H9 (cell line): Measurements from ENCODE around the gene CCDC191. TPM values are rescaled to one million over a fixed set of nuclear protein-coding genes. Genes with fewer than 3 reads are reported as not detected.

Experiments used
- DNase-seq: peaks from one replicate; pipeline ENCODE4 v3.0.0-alpha.2; 2017
- H2AFZ ChIP-seq: one replicate; pipeline ENCODE4 v1.6.1; 2013; ENCODE audit warnings: mild to moderate bottlenecking, low read length, control low read depth, moderate library complexity
- H2AK5ac ChIP-seq: 2 replicates; pipeline ENCODE4 v1.6.1; 2013; ENCODE audit warnings: low read length, control low read depth, mixed read lengths; ENCODE audit not compliant: insufficient read length
- H2BK120ac ChIP-seq: one replicate; pipeline ENCODE4 v1.6.1; 2013; ENCODE audit warnings: low read depth, mild to moderate bottlenecking, low read length, control low read depth, inconsistent platforms; ENCODE audit not compliant: poor library complexity, severe bottlenecking
- H2BK12ac ChIP-seq: 2 replicates; pipeline ENCODE4 v1.6.1; 2013; ENCODE audit warnings: low read length, control low read depth, mixed read lengths, low read depth; ENCODE audit not compliant: insufficient read length
- H2BK15ac ChIP-seq: 2 replicates; pipeline ENCODE4 v1.6.1; 2013; ENCODE audit warnings: low read depth, low read length, control low read depth
- H2BK20ac ChIP-seq: one replicate; pipeline ENCODE4 v1.6.1; 2013; ENCODE audit warnings: low read depth, mild to moderate bottlenecking, low read length, control low read depth, inconsistent platforms; ENCODE audit not compliant: poor library complexity, severe bottlenecking
- H2BK5ac ChIP-seq: 2 replicates; pipeline ENCODE4 v1.6.1; 2013; ENCODE audit warnings: low read length, control low read depth, mixed read lengths; ENCODE audit not compliant: insufficient read length
- H3K14ac ChIP-seq: 2 replicates; pipeline ENCODE4 v1.6.1; 2013; ENCODE audit warnings: low read length, control low read depth; ENCODE audit not compliant: insufficient read depth
- H3K18ac ChIP-seq: 2 replicates; pipeline ENCODE4 v1.6.1; 2013; ENCODE audit warnings: low read depth, mild to moderate bottlenecking, mixed read lengths, low read length, control low read depth; ENCODE audit not compliant: insufficient read length
- H3K23ac ChIP-seq: 2 replicates; pipeline ENCODE4 v1.6.1; 2013; ENCODE audit warnings: low read length, control low read depth, mixed read lengths, low read depth; ENCODE audit not compliant: insufficient read length
- H3K23me2 ChIP-seq: 2 replicates; pipeline ENCODE4 v1.6.1; 2013; ENCODE audit warnings: low read depth, mild to moderate bottlenecking, mixed read lengths, low read length, control low read depth; ENCODE audit not compliant: insufficient read length, poor library complexity, severe bottlenecking
- H3K27ac ChIP-seq: 2 replicates; pipeline ENCODE4 v1.5.1; 2013; ENCODE audit warnings: low read length, control low read depth, mixed read lengths, low read depth; ENCODE audit not compliant: insufficient read length
- H3K27me3 ChIP-seq: 2 replicates; pipeline ENCODE4 v1.6.1; 2013; ENCODE audit warnings: low read length, control low read depth, inconsistent platforms; ENCODE audit not compliant: insufficient read depth
- H3K4ac ChIP-seq: 2 replicates; pipeline ENCODE4 v1.6.1; 2013; ENCODE audit warnings: low read depth, mild to moderate bottlenecking, control low read depth, inconsistent platforms, low read length, moderate library complexity
- H3K4me1 ChIP-seq: 2 replicates; pipeline ENCODE4 v1.6.1; 2013; ENCODE audit warnings: low read length, control low read depth, inconsistent platforms; ENCODE audit not compliant: insufficient read depth
- H3K4me2 ChIP-seq: 2 replicates; pipeline ENCODE4 v1.6.1; 2013; ENCODE audit warnings: low read length, control low read depth, mixed read lengths; ENCODE audit not compliant: insufficient read length, insufficient read depth
- H3K56ac ChIP-seq: 2 replicates; pipeline ENCODE4 v1.6.1; 2013; ENCODE audit warnings: low read depth, mild to moderate bottlenecking, mixed read lengths, low read length, control low read depth; ENCODE audit not compliant: insufficient read length
- H3K79me1 ChIP-seq: 2 replicates; pipeline ENCODE4 v1.6.1; 2013; ENCODE audit warnings: low read depth, mild to moderate bottlenecking, moderate library complexity, low read length, control low read depth, inconsistent platforms; ENCODE audit not compliant: insufficient read depth, poor library complexity, severe bottlenecking
- H3K79me2 ChIP-seq: 2 replicates; pipeline ENCODE4 v1.6.1; 2013; ENCODE audit warnings: low read length, control low read depth, inconsistent platforms; ENCODE audit not compliant: insufficient read depth
- H3K9ac ChIP-seq: 2 replicates; pipeline ENCODE4 v1.6.1; 2013; ENCODE audit warnings: low read length, control low read depth, mixed read lengths; ENCODE audit not compliant: insufficient read length; ENCODE audit errors: extremely low read depth
- H3K9me3 ChIP-seq: one replicate; pipeline ENCODE4 v1.6.1; 2013; ENCODE audit warnings: low read depth, low read length, inconsistent platforms; ENCODE audit not compliant: control insufficient read depth
- H3T11ph ChIP-seq: one replicate; pipeline ENCODE4 v1.6.1; 2013; ENCODE audit warnings: mild to moderate bottlenecking, low read length, control low read depth, inconsistent platforms
- H4K20me1 ChIP-seq: one replicate; pipeline ENCODE4 v1.6.1; 2013; ENCODE audit not compliant: control insufficient read depth, insufficient read length, insufficient read depth
- H4K5ac ChIP-seq: 2 replicates; pipeline ENCODE4 v1.6.1; 2013; ENCODE audit warnings: low read depth, mild to moderate bottlenecking, mixed read lengths, low read length, control low read depth; ENCODE audit not compliant: insufficient read length
- H4K8ac ChIP-seq: replicated peaks from 2 replicates; pipeline ENCODE4 v1.6.1; 2013; ENCODE audit warnings: low read length, control low read depth, mixed read lengths, low read depth; ENCODE audit not compliant: insufficient read length
- H4K91ac ChIP-seq: 2 replicates; pipeline ENCODE4 v1.6.1; 2013; ENCODE audit warnings: low read depth, mild to moderate bottlenecking, moderate library complexity, mixed read lengths, low read length, control low read depth; ENCODE audit not compliant: insufficient read length
- H3K27ac Mint-ChIP-seq, 3 experiments: 2 replicates in 2 of 3; 3 replicates in 1 of 3; pipeline ENCODE4 v1.8.0; 2020 to 2021; ENCODE audit warnings: mixed read lengths in 3 of 3, mild to moderate bottlenecking in 1 of 3, moderate library complexity in 1 of 3
- H3K27me3 Mint-ChIP-seq: 2 replicates; pipeline ENCODE4 v1.8.0; 2021; ENCODE audit warnings: low read depth, mild to moderate bottlenecking, moderate library complexity, mixed read lengths
- H3K36me3 Mint-ChIP-seq, 3 experiments: 2 replicates in 2 of 3; 3 replicates in 1 of 3; pipeline ENCODE4 v1.8.0; 2020 to 2021; ENCODE audit warnings: low read depth in 3 of 3, mixed read lengths in 3 of 3; ENCODE audit not compliant: insufficient read depth in 1 of 3
- H3K4me1 Mint-ChIP-seq, 2 experiments: 2 replicates each; pipeline ENCODE4 v1.8.0; 2020; ENCODE audit warnings: mixed read lengths in 2 of 2
- H3K4me3 Mint-ChIP-seq, 2 experiments: 2 replicates in 1 of 2; 3 replicates in 1 of 2; pipeline ENCODE4 v1.8.0; 2020 to 2021; ENCODE audit warnings: mild to moderate bottlenecking in 2 of 2, mixed read lengths in 2 of 2, moderate library complexity in 1 of 2
- H3K9me3 Mint-ChIP-seq, 2 experiments: 2 replicates in 1 of 2; 3 replicates in 1 of 2; pipeline ENCODE4 v1.8.0; 2020; ENCODE audit warnings: mild to moderate bottlenecking in 2 of 2, mixed read lengths in 2 of 2, moderate library complexity in 1 of 2
- CTCF ChIP-seq: fragments of 200-600 bp; sonication (generic); conservative IDR thresholded peaks from 3 replicates; pipeline ENCODE4 v1.8.0; 2021; ENCODE audit warnings: antibody characterized with exemption, mild to moderate bottlenecking
- WGBS: extraction: QIAGEN DNeasy Blood & Tissue Kit; methylation state at CpG from one replicate; pipeline ENCODE4 v1.1.7; 2013; ENCODE audit warnings: missing lambda C conversion rate, low lambda C conversion rate, mixed read lengths; ENCODE audit not compliant: insufficient read length; ENCODE audit errors: extremely low coverage; 5-methylcytosine and 5-hydroxymethylcytosine counted together
- long read RNA-seq: library from polyadenylated mRNA; unstranded; transcript quantifications from one replicate; pipeline ENCODE4 v2.0.0, GENCODE V29; 2020
- total RNA-seq: library from RNA; stranded (reverse); gene quantifications from 2 replicates; pipeline ENCODE4 v1.2.1, GENCODE V29; 2021

CCDC191 gene
- 0.68 and 0.81 TPM in 2 replicates for total RNA-seq
- long read RNA-seq, partial matches to known transcripts: 1 of 2 reads
- long read RNA-seq, other reads (novel, unspliced or antisense): 1 of 2 reads

GRCh38 chr3:114056130-114057010 lies at the start of gene CCDC191, which contains the start of gene QTRT2:
Gene CCDC191, minus strand, starts transcription at chr3:114056526. Its CDS starts 60 bp downstream, at chr3:114056466.
Gene QTRT2, plus strand, starts transcription at chr3:114056737. Its CDS starts 8,521 bp downstream, at chr3:114065258.
- H4K20me1 ChIP-seq: no peaks in the 10 kb centered on the region
- no peak within 1 kb of the TSS for H2BK12ac ChIP-seq
- Mint-ChIP-seq H3K4me1 (peaks cover 16 to 28% of the 10 kb centered on the region in 2 experiments), H3K27me3 (no peaks in the 10 kb centered on the region), H3K4me3 (peak within 1 kb of the TSS; percentile 89 to 96), H3K27ac (peak within 1 kb of the TSS; percentile 94 to 99 (median 94)), H3K9me3 (peaks cover 0 to 3% of the 10 kb centered on the region in 2 experiments; a peak in 1 of 5 replicates), H3K36me3 (peaks cover 0 to 3% (median 0%) of the 10 kb centered on the region in 3 experiments; a peak in 4 of 7 replicates)
- H4K5ac ChIP-seq: peak within 1 kb of the TSS; percentile 7
- no peak within 1 kb of the TSS for H2AFZ ChIP-seq
- peaks cover 3% of the 10 kb centered on the region for H3K79me1 ChIP-seq
- H3K14ac ChIP-seq: peak within 1 kb of the TSS; percentile 77; the same call in 1 of the 2 replicates
- peak within 1 kb of the TSS; percentile 92 for H3K9ac ChIP-seq
- no peak within 1 kb of the TSS for H3K56ac ChIP-seq
- H3K4ac ChIP-seq: no peak within 1 kb of the TSS; the same call in 1 of the 2 replicates
- TF ChIP-seq CTCF: no peak
- peak; percentile 100 for DNase-seq
- no peak within 1 kb of the TSS for H3K27ac ChIP-seq
- H3K27me3 ChIP-seq: no peaks in the 10 kb centered on the region
- H2AK5ac ChIP-seq: no peak within 1 kb of the TSS
- no peak within 1 kb of the TSS for H2BK120ac ChIP-seq
- H3K18ac ChIP-seq: peak within 1 kb of the TSS; percentile 94
- no peak within 1 kb of the TSS for H2BK20ac ChIP-seq
- H3K4me1 ChIP-seq: no peaks in the 10 kb centered on the region
- H4K91ac ChIP-seq: no peak within 1 kb of the TSS
- no peak within 1 kb of the TSS for H3T11ph ChIP-seq
- H3K79me2 ChIP-seq: peaks cover 26% of the 10 kb centered on the region; the same call in 1 of the 2 replicates
- no peak within 1 kb of the TSS for H3K23ac ChIP-seq
- H3K23me2 ChIP-seq: peaks cover 8% of the 10 kb centered on the region
- no peaks in the 10 kb centered on the region for H3K9me3 ChIP-seq
- H3K4me2 ChIP-seq: peak within 1 kb of the TSS; percentile 80
- no CpG with 5 or more reads among the region's 49 CpGs for WGBS
- H2BK15ac ChIP-seq: no peak within 1 kb of the TSS
- H2BK5ac ChIP-seq: peak within 1 kb of the TSS; percentile 13
- no peak within 1 kb of the TSS for H4K8ac ChIP-seq
